ENCODE measurements around the gene ACE2. TPM values are rescaled to one million over a fixed set of nuclear protein-coding genes. Genes with fewer than 3 reads are reported as not detected.
A peak's percentile ranks its signal among the peaks of the same experiment; 100 is the strongest.

ACE2 gene
- total and polyA plus RNA-seq, 2 of the 8 experiments (the other 6 are each of a cell fraction or from before 2014, with no cell fraction given): 0.06 TPM; not detected in 1

DNA sequence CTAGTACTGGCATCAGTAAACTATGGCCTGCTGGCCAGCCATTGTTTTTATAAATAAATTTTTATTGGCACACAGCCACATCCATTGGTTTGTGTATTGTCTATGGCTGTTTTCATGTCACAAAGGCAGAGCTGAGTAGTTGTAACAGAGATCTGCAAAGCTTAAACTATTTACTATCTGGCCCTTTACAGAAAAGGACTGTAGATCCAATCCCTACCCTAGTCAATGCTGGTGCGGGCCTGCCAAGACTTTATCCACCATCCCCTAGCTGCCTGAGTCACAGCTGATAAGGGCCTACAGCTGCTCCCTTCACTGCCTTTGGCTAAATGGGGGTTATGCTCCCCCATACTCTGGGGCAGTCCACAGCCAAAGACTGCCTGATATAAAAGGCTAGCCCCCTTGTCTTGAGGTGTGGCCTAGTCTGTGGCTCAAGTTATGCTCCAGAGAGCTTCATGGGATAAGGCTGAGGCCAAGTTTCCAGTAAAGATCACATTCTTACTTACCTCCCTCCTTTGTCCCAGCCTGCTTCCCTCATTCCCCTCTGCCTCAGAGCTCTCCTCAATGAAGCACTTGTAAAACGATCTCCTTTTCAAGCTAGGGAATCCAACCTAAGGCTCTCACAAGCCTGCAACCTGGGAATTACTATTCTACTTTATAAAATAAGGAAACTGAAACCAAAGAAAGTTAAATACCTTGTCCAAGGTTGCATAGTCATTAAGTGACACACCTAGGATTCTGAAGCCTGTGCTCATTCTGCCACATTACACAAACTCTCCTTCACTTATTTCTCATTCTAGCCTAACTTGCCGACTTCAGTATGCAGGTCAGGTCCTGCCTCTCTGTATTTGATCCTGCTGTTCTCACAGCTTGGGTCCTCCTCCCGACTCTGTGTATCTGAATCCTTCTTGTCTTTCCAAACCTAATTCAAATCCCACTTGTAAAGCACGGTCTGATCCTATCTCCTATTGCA lies 20.7 kb downstream of the ACE2 start:
- DNase-seq (ENCODE audit: low read depth in 1 of 2, low spot score in 2 of 2) (no peak), FAIRE-seq (peak; percentile 82)
- Histone ChIP-seq H3K23ac (ENCODE audit: insufficient read length) (no peak overlapping the region), H3K27me3 (replicated peaks in 1 of 4; ENCODE audit: control insufficient read depth in 3 of 4, extremely low read depth in 1 of 4, insufficient read depth in 3 of 4, low read length in 3 of 4) (no peaks in the 10 kb centered on the region), H3K9ac (replicated peaks in 1 of 4; ENCODE audit: extremely low read depth in 1 of 4, low read depth in 3 of 4, low read length in 3 of 4) (no peak overlapping the region), H3K4me1 (replicated peaks in 1 of 4; ENCODE audit: control insufficient read depth in 3 of 4, insufficient read depth in 4 of 4, low read length in 3 of 4) (peaks cover 0 to 2% (median 0%) of the 10 kb centered on the region in 4 experiments; a peak in 2 of 7 replicates), H3K4me3 (ENCODE audit: extremely low read depth in 1 of 4, insufficient read depth in 2 of 4, low read depth in 3 of 4, low read length in 4 of 4) (no peak overlapping the region), H3K4ac (replicated peaks; ENCODE audit: insufficient read length, low read depth, low read length) (no peak overlapping the region), H2BK20ac (ENCODE audit: low read length) (no peak overlapping the region), H3K79me1 (ENCODE audit: low read depth, low read length) (no peaks in the 10 kb centered on the region), H3K56ac (replicated peaks; ENCODE audit: insufficient read length, low read depth, low read length) (no peak overlapping the region), H4K91ac (replicated peaks; ENCODE audit: insufficient read length, low read length) (no peak overlapping the region), H2AFZ (ENCODE audit: low read length) (no peak overlapping the region; the same call in none of the 2 replicates), H3K9me3 (ENCODE audit: insufficient read depth in 2 of 2, low read depth in 1 of 2, low read length in 1 of 2) (no peaks in the 10 kb centered on the region), H2BK15ac (ENCODE audit: low read length) (no peak overlapping the region; the same call in 1 of the 2 replicates), H4K20me1 (replicated peaks in 1 of 2; ENCODE audit: control insufficient read depth in 1 of 2, insufficient read depth in 2 of 2, low read length in 2 of 2) (no peaks in the 10 kb centered on the region), H2BK5ac (ENCODE audit: low read depth, low read length) (no peak overlapping the region), H2AK5ac (ENCODE audit: low read depth, low read length) (no peak overlapping the region), H3K27ac (ENCODE audit: low read depth, low read length) (no peak overlapping the region), H2BK12ac (ENCODE audit: low read depth, low read length) (no peak overlapping the region), H3K18ac (ENCODE audit: extremely low read depth, low read length) (no peak overlapping the region), H4K5ac (ENCODE audit: insufficient read length, low read depth, low read length) (no peak overlapping the region), H3K23me2 (ENCODE audit: low read depth, low read length) (no peaks in the 10 kb centered on the region), H3K79me2 (ENCODE audit: control insufficient read depth in 1 of 2, insufficient read depth in 2 of 2, low read length in 2 of 2) (no peaks in the 10 kb centered on the region), H3K14ac (ENCODE audit: insufficient read length) (no peak overlapping the region), H3K36me3 (ENCODE audit: control insufficient read depth in 2 of 4, insufficient read depth in 4 of 4, low read length in 3 of 4) (no peaks in the 10 kb centered on the region), H2BK120ac (replicated peaks; ENCODE audit: low read depth, low read length) (no peak overlapping the region), H3K4me2 (ENCODE audit: insufficient read depth in 1 of 2, low read depth in 2 of 2, low read length in 2 of 2) (no peak overlapping the region), H4K8ac (ENCODE audit: extremely low read depth, insufficient read depth, low read length) (no peak overlapping the region)
- TF ChIP-seq POU5F1 (IDR thresholded peaks at IDR 0.05; ENCODE audit: low read depth, low read length) (no peak), RAD21 (IDR thresholded peaks at IDR 0.05 in 1 of 2, conservative IDR thresholded peaks at IDR 0.05 in 1 of 2; ENCODE audit: low read depth in 2 of 2, low read length in 2 of 2) (no peak), TBP (IDR thresholded peaks at IDR 0.05; ENCODE audit: low read depth, low read length) (no peak), CEBPB (IDR thresholded peaks at IDR 0.05; ENCODE audit: low read depth, low read length) (no peak), EGR1 (IDR thresholded peaks at IDR 0.05; ENCODE audit: borderline replicate concordance, low read depth, low read length) (no peak), POLR2A (IDR thresholded peaks at IDR 0.05; ENCODE audit: control extremely low read depth in 1 of 2, low read depth in 2 of 2, low read length in 2 of 2) (no peak)
- TF ChIP-seq, protein P1, sequence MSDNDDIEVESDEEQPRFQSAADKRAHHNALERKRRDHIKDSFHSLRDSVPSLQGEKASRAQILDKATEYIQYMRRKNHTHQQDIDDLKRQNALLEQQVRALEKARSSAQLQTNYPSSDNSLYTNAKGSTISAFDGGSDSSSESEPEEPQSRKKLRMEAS (IDR thresholded peaks at IDR 0.05): no peak
- CTCF ChIA-PET (ENCODE audit: partially characterized antibody): interaction anchor here (1.3 to 1.7 kb wide), 4 partner anchors 10 to 33 kb away, joined by 3 to 4 read pairs (median 3); no protein-coding TSS in a partner anchor
- 58% methylated on average over 5 of the region's 5 CpGs; no CpG with 5 or more reads in 1 of the 2 experiments for WGBS, 2 experiments (ENCODE audit: extremely low coverage in 1 of 2, insufficient coverage in 1 of 2, insufficient read length in 1 of 2, insufficient replicate concordance in 2 of 2, low coverage in 1 of 2, low lambda C conversion rate in 2 of 2, missing lambda C conversion rate in 1 of 2)
- POLR2A ChIA-PET (ENCODE audit: partially characterized antibody): no interaction called here
